Stimulated activated CD8-positive, alpha-beta memory T cell treated with anti-CD3 and anti-CD28 coated beads, Interleukin-4, amount 100 ng/mL, for 1 hour (primary cell): ENCODE measurements around the gene BSND.

Experiments
- DNase-seq, 2 donors: peaks; one replicate each; pipeline ENCODE4 v3.0.0-alpha.2; 2020; ENCODE audit warnings: low read depth in 2 of 2, low spot score in 1 of 2

Gene BSND

GRCh38 chr1:54975356-54976108 lies 23.2 kb upstream of the BSND start:
- no peak for DNase-seq

- no peak for DNase-seq
Observed at GRCh38 chr1:54976747-54977146, 22.0 kb upstream of the BSND start.

- no peak for DNase-seq
Observed at GRCh38 chr1:54977533-54978297, 21.0 kb upstream of the BSND start.

GRCh38 chr1:54978528-54979326 lies 20.0 kb upstream of the BSND start:
- DNase-seq: no peak

GRCh38 chr1:54979327-54979891 lies 19.3 kb upstream of the BSND start:
- DNase-seq: no peak

GRCh38 chr1:54980046-54980527 lies 18.6 kb upstream of the BSND start:
- DNase-seq: no peak

GRCh38 chr1:54980528-54981241 lies 18.0 kb upstream of the BSND start, which contains the start of gene TMEM61:
Gene TMEM61, plus strand, starts transcription at chr1:54980628. Its CDS starts 438 bp downstream, at chr1:54981066.
- no peak for DNase-seq

- DNase-seq: no peak
Observed at GRCh38 chr1:54981466-54981865, 17.3 kb upstream of the BSND start.

- no peak for DNase-seq
Observed at GRCh38 chr1:54982739-54983138, 16.0 kb upstream of the BSND start.

- no peak for DNase-seq
Observed at GRCh38 chr1:54984131-54984842, 14.4 kb upstream of the BSND start.

GRCh38 chr1:54985556-54985955 lies 13.2 kb upstream of the BSND start:
- no peak for DNase-seq

- DNase-seq: no peak
Observed at GRCh38 chr1:54986025-54986424, 12.7 kb upstream of the BSND start.

GRCh38 chr1:54986533-54986932 lies 12.2 kb upstream of the BSND start:
- no peak for DNase-seq

- DNase-seq: no peak
Observed at GRCh38 chr1:54987427-54987826, 11.3 kb upstream of the BSND start.

- DNase-seq: no peak
Observed at GRCh38 chr1:54987919-54988705, 10.6 kb upstream of the BSND start.

GRCh38 chr1:54988975-54989374 lies 9.8 kb upstream of the BSND start:
- no peak for DNase-seq

- no peak for DNase-seq
Observed at GRCh38 chr1:54989473-54989872, 9.3 kb upstream of the BSND start.

GRCh38 chr1:54989968-54990810 lies 8.5 kb upstream of the BSND start:
- DNase-seq: no peak
